Measurements from ENCODE around the gene VAT1L.
"Not testable (repeated sequence)": the region's sequence is repeated elsewhere in the genome, so short reads cannot be mapped to it uniquely, and the experiment has no call there.

VAT1L gene

GRCh38 chr16:77986011-77986740 is 197.8 kb downstream of the VAT1L start:
- Histone ChIP-seq H3K4me1 (no peaks in the 10 kb centered on the region), H3K36me3 (no peaks in the 10 kb centered on the region), H3K4me3 (ENCODE audit: low read depth, low read length) (no peak overlapping the region), H3K9me3 (no peaks in the 10 kb centered on the region), H3K27me3 (no peaks in the 10 kb centered on the region)
- no peak for TF ChIP-seq CTCF (IDR thresholded peaks at IDR 0.05; ENCODE audit: low read depth, low read length)
- DNase-seq = no peak

GRCh38 chr16:77987810-77988209 is 199.4 kb downstream of the VAT1L start:
- Histone ChIP-seq H3K4me3 (ENCODE audit: low read depth, low read length) (no peak overlapping the region), H3K36me3 (no peaks in the 10 kb centered on the region), H3K9me3 (no peaks in the 10 kb centered on the region), H3K4me1 (no peaks in the 10 kb centered on the region), H3K27me3 (no peaks in the 10 kb centered on the region)
- TF ChIP-seq CTCF (IDR thresholded peaks at IDR 0.05; ENCODE audit: low read depth, low read length) = no peak
- DNase-seq = no peak

DNA sequence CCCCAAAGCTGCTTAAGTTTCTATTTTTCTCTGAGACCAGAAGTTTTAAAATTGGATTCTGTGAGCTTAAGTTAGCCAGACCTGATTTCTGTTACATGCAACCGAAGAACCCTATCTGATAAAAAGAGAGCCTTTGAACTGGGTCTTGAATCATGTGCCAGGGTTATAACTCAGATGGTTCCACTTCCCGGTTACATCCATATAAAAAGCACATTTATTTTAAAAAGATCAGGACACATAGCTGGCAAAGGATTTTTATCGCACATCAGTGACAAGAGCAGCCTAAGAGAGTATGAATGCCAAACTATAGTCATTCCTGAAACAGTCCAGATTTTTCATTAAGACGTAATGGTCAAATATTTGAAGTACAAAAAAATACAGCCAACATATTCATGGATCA is 201.5 kb downstream of the VAT1L start:
- H3K9me3 ChIP-seq = no peaks in the 10 kb centered on the region

DNA sequence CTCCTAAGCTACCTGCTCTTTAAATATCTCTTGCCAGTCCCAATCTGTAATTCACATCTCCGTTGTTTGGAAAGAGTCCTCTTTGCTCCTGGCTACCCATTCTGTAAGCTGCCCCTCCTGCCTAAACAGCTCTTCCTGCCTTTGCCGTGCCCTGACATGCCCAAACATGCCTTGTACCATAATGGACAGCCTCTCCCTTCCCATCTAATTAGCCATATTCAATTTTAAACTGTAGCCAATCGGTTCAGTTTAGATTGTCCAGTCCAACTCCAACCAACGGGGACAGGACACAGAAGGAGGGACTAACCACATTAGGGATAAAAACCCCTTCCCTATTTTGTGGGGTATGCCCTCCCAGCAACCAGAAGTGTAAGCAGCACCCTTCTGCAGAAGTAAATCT is 203.3 kb downstream of the VAT1L start:
- no peaks in the 10 kb centered on the region for H3K9me3 ChIP-seq
- DNase-seq = no peak
- TF ChIP-seq CTCF (IDR thresholded peaks at IDR 0.05; ENCODE audit: low read depth, low read length) = no peak
- no peaks in the 10 kb centered on the region for H3K27me3 ChIP-seq
- no peaks in the 10 kb centered on the region for H3K36me3 ChIP-seq
- H3K4me1 ChIP-seq = no peaks in the 10 kb centered on the region
- H3K4me3 ChIP-seq (ENCODE audit: low read depth, low read length) = no peak overlapping the region

More for the DNA sequence above, 201.5 kb downstream of the VAT1L start:
- no peaks in the 10 kb centered on the region for H3K27me3 ChIP-seq
- no peaks in the 10 kb centered on the region for H3K4me1 ChIP-seq
- no peak for TF ChIP-seq CTCF (IDR thresholded peaks at IDR 0.05; ENCODE audit: low read depth, low read length)
- no peak for DNase-seq
- H3K4me3 ChIP-seq (ENCODE audit: low read depth, low read length) = no peak overlapping the region
- H3K36me3 ChIP-seq = no peaks in the 10 kb centered on the region

GRCh38 chr16:77992381-77992780 is 204.0 kb downstream of the VAT1L start:
- not testable (repeated sequence) for H3K27me3 ChIP-seq; DNase-seq; H3K9me3 ChIP-seq; H3K4me3 ChIP-seq (ENCODE audit: low read depth, low read length); H3K4me1 ChIP-seq; H3K36me3 ChIP-seq

- Histone ChIP-seq H3K27me3 (no peaks in the 10 kb centered on the region), H3K9me3 (no peaks in the 10 kb centered on the region), H3K4me1 (no peaks in the 10 kb centered on the region), H3K36me3 (no peaks in the 10 kb centered on the region), H3K4me3 (ENCODE audit: low read depth, low read length) (no peak overlapping the region)
- no peak for TF ChIP-seq CTCF (IDR thresholded peaks at IDR 0.05; ENCODE audit: low read depth, low read length)
- DNase-seq = no peak
These were observed 205.0 kb downstream of the VAT1L start for GRCh38 chr16:77993111-77993985.

Data from BE2C (cell line).